HG02840 (cell line): ENCODE results near the gene IL16.

Experiments
- ATAC-seq: cut with Tn5 transposase; IDR thresholded peaks from one replicate; pipeline ENCODE4 v1.9.1; 2021; ENCODE audit warnings: mild to moderate bottlenecking, moderate library complexity, moderate number of reproducible peaks; ENCODE audit not compliant: unreplicated experiment, low FRiP score

Gene IL16

GRCh38 chr15:81303244-81304225, 106.9 kb downstream of the IL16 start:
- ATAC-seq: no peak

DNA sequence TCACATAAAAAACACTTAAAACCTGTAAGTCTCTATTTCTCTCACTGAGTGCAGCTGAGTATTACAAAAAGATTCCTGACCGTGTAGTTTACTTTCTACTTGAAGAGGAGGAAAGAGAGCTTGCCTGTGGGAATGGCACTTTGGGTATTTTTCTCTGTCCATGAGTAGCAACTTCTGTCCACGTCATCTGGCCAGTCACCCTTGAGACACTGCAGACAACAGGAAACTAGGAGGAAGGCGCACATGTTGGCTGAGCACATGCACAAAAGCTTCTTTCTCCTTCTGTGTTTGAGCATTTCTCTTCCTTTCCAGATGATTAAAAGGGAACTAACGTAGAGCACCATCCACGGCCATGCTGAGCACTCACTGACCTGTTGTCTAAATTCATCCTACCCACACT, 107.5 kb downstream of the IL16 start:
- no peak for ATAC-seq

GRCh38 chr15:81308260-81308659, 111.6 kb downstream of the IL16 start:
- ATAC-seq: no peak

DNA sequence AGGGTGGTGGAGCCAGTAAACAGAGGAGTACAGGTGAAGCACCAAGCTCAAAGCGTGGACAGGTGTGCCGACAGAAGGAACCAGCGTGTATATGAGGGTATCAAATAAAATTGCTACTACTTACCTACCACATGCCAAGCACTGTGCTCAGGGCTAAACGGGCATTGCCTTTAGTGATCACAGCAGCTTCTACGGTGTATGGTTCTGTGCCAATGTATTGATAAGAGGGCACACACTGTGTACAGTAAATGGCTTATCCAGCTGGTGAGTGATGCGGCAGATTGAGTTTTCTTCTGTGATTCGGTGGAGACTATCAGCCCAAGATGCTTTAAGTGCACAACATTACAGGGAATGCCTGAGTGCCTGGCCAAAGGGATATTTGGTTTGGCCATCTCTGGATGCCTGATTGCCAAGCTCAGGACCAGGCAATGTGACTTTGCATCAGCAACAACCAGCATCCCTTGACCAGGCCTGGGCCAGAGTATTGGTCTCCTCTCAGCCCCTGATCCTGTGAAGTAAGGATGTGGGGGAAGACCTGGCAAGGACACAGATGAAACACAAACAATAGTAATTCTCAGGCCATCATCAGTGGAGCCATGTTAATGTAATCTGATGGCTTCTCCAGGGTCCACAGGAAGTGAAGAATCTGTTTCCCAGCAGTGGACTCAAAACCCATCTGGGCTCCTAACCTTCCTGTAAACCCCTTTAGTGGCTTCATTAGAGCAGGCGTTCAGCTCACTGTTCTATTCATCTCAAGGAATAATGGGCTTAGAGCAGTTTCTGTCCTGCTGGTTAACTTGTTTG, 113.2 kb downstream of the IL16 start:
- ATAC-seq: no peak

DNA sequence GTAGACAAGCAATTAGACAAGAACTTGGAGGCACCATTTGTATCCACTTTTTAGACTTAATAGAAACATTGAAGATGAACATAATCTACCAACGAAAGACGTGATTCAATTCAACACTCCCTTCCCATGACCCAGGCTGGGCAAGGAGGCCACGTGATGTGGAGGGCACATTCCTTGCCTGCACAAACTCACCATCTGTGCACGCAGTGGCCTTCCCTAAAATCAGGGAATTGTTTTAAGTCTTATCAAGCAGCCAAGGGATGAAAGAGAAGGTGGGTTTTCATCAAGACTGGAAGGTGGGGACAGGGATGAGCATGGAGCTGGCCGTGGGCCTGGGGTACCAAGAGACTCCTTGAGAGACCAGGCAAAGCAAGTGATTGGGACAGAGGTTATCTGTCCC, 113.8 kb downstream of the IL16 start:
- no peak for ATAC-seq

GRCh38 chr15:81311752-81312464, 115.2 kb downstream of the IL16 start:
- ATAC-seq: no peak

DNA sequence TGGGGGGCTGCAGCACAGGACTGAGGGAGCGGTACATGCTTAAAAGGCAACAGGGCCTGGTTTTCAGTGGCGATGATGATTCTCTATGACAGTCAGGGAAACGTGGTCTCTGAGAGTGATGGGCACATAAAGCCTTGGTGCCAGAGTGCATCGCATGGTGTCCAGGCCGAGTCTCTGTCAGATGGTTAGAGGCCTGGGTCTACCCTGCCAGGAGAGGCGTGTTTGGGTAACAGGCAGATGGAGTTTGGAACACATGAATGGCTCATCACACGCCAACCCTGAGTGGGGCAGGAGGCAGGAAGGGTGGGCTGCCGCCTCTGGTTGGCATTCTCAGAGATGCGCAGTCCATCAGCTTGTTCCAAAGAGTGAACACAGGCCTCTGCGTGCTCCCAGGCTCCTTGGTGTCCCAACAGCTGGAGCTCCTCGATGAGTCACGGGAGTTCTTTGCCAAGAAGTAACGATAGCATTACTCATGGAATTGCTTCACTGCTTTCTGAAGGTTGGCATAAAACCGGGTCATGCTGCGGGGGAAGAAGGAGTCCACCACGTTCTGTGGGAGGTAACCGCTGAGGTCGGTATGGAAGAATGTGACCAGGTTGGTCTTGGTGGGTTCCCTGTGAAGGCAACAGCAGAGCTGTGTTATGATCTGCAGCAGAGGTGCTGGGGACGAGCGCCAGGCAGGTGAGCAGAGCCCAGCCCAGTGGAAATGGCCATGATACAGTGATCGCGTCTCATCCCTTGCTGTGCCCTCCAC, 116.3 kb downstream of the IL16 start:
- no peak for ATAC-seq

- no peak for ATAC-seq
Measured at GRCh38 chr15:81313686-81314085, 117.0 kb downstream of the IL16 start.

DNA sequence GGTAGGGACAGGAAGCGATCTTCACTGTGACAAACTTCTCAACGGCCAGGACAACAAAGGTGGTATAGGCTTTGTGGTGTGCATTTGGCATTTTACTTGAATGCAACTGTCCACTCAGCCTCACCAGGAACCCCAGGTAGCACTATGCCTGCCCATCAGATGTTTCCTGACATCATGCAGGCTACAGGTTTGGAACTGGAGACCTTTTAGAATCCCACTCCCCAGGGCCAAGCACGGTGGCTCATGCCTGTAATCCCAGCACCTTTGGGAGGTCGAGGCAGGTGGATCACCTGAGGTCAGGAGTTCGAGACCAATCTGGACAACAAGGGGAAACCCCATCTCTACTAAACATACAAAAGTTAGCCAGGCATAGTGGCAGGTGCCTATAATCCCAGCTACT, 117.7 kb downstream of the IL16 start:
- ATAC-seq: no peak

DNA sequence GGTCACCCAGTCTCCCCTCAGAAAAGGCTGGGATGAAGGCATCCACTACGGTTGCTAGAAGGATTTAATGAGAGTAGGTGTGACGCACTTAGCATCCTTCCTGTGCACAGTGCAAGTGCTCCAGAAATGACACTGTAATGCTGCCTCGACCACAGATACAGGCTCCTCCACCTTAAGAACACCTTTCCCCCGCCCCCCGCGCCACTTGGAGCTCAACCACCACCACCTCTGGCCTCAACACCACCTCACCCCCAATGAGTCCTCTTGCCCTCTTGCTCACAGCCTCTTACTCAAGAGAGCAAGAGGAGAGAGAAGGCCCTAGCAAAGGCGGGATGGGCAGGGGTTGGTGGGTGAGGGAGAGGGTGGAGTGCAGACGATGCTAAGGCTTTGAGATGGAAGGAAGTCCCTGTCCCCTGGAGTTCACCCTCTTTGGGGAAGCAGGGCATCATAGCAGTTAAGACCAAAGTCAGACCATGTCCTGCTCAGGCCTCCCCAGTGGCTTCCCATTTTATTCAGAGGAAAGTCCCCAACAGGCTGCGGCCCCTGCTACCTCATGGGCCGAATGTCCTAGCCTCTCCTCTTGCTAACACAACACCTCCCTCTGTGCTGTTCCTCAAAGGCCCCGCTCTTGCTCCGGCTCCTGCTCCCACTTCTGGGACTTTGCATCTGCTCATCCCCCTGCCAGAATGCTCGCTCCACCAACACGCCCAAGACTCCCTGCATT, 118.9 kb downstream of the IL16 start:
- no peak for ATAC-seq

DNA sequence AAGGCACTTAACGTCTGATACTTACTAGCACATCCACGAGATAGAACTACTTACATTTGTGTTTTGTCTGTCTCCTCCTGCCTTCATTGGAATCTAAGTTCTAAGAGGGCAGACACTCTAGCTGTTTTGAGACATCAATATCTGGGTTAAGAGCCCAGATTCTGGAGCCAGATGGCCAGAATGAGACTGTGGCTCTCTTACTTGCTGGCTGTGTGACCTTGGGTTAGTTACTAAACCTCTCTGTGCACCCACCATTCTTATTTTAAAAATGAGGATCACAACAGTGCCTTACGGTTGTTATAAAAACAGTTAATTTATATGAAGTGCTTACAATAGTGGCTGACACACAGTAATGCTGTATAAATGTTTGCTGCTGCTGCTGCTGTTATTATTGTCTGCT, 119.6 kb downstream of the IL16 start:
- no peak for ATAC-seq

GRCh38 chr15:81317642-81318017, 121.0 kb downstream of the IL16 start:
- ATAC-seq: no peak

- no peak for ATAC-seq
Measured at GRCh38 chr15:81321667-81322066, 125.0 kb downstream of the IL16 start.

DNA sequence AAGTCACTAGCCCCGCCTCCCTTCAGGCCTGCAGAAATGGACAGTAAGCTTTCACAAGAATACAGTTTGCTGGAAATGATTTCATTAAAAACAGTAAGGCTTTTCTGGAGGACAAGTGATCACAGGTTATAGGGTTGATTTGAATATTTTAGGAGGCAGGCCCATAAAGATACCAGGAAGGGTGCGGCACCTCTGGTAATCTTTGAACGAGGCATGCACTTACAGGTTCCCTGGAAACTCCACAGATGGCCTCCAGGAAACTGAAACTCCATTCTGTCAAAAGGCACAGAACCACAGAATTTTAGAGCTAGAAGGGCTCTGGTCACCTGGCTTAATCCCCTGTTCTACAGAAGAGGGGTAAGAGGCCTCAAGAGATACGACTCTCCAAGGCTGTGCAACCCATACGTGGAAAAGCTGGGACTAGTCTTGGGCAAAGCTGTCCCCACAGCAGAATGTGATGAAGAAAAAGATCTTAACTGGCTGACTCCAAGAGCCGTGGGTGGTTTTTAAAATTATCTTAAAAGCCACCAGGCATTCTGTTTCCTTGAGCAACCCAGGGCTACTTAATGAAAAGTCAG, 126.1 kb downstream of the IL16 start:
- ATAC-seq: no peak

DNA sequence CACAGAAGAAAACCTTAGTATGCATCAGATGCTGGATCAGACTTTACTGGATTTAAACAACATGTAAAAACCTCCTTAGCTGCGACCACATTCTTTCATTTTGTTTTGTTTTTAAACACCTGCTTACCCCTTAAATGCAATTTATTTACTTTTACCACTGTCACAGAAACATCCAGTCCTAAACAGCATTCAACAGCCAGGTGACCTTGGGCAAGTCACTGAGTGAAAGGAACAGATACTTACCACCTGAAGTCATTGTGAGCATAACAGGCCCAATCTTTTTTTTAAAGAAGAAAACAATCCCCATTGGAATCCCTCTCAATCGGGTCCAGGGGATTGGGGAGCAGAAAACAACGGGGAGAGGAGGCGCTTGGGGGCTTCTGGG, 126.9 kb downstream of the IL16 start:
- peak; percentile 19 for ATAC-seq

GRCh38 chr15:81323944-81324881, 127.5 kb downstream of the IL16 start, which contains the start of gene STARD5:
TSS of gene STARD5 (minus strand) at chr15:81324141. CDS start at chr15:81324099, 42 bp downstream.
- ATAC-seq: peak; percentile 98

DNA sequence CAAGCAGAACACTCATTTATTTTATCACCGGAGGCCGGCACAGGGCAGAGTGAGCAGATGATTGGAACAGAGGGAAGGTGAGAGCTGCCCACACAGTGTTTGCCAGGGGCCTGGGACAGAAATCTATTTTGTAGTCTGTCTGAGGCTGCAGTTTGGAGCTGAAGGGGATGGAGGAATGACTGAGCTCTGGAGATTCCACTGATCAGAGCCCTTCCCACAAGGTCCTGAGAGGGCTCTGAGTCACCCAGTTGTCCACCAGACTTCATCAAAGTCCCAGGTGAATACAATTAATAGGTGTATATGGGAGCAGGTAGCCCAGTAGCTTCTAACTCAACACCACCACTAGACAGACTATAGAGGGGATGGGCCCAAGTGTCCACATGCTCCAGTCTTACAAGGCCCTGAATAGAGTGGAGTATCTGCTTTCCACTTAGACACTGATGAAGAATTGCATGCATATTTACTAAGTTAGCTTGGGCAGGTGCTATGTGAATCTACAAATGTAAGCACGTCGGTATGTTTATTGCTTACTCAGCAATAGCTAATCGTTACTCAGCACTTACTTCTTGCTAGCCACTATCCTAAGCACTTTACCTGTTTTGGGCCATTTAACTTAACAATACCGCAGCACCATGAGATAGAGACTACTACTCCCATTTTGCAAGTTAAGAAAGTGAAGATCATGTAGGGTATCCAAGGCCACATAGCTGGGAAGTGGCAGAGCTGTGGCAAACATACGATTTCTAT, 130.0 kb downstream of the IL16 start:
- no peak for ATAC-seq
